Measurements from ENCODE around the gene PTDSS2.
"Not testable (repeated sequence)": the region's sequence is repeated elsewhere in the genome, so short reads cannot be mapped to it uniquely, and the experiment has no call there.

Gene PTDSS2

GRCh38 chr11:449889-450808 is at the start of gene PTDSS2:
Gene PTDSS2, plus strand, starts transcription at chr11:450279. Its CDS starts 177 bp downstream, at chr11:450456.
- peak; percentile 93 for DNase-seq

- DNase-seq: not testable (repeated sequence)
These were observed 48.9 kb upstream of the PTDSS2 start for GRCh38 chr11:401196-401595.

GRCh38 chr11:403021-403760 is 46.9 kb upstream of the PTDSS2 start:
- DNase-seq: no peak

GRCh38 chr11:403761-404431 is 46.2 kb upstream of the PTDSS2 start:
- no peak for DNase-seq

GRCh38 chr11:404551-405264 is 45.4 kb upstream of the PTDSS2 start:
- DNase-seq: no peak

GRCh38 chr11:405323-405953 is 44.6 kb upstream of the PTDSS2 start:
- DNase-seq: no peak

GRCh38 chr11:405954-406795 is 43.9 kb upstream of the PTDSS2 start:
- peak; percentile 33 for DNase-seq

GRCh38 chr11:406796-407650 is 43.1 kb upstream of the PTDSS2 start:
- peak; percentile 80 for DNase-seq

- peak; percentile 41 for DNase-seq
These were observed 42.4 kb upstream of the PTDSS2 start for GRCh38 chr11:407651-408123.

GRCh38 chr11:408154-409007 is 41.7 kb upstream of the PTDSS2 start:
- DNase-seq: no peak

- peak; percentile 31 for DNase-seq
These were observed 41.0 kb upstream of the PTDSS2 start for GRCh38 chr11:409008-409599.

- no peak for DNase-seq
These were observed 40.2 kb upstream of the PTDSS2 start for GRCh38 chr11:409600-410483.

- not testable (repeated sequence) for DNase-seq
These were observed 39.4 kb upstream of the PTDSS2 start for GRCh38 chr11:410711-411110.

- not testable (repeated sequence) for DNase-seq
These were observed 38.6 kb upstream of the PTDSS2 start for GRCh38 chr11:411520-411919.

- DNase-seq: no peak
These were observed 37.4 kb upstream of the PTDSS2 start for GRCh38 chr11:412641-413119.

GRCh38 chr11:413120-414081 is 36.7 kb upstream of the PTDSS2 start:
- DNase-seq: no peak

Measured in activated CD4-positive, CD25-positive, alpha-beta regulatory T cell treated with anti-CD3 and anti-CD28 coated beads, Interleukin-2, amount 50 U/mL, for 72 hours (primary cell).